K562 (cell line): ENCODE data around the gene EPB41L3. TPM values are rescaled to one million over a fixed set of nuclear protein-coding genes. Genes with fewer than 3 reads are reported as not detected.

Experiments used
- ATAC-seq: fragments of 200-7000 bp; cut with Tn5 transposase; 3 replicates; pipeline ENCODE4 v1.9.1; 2020; ENCODE audit warnings: moderate library complexity
- BruUV-seq: library from RNA; stranded (reverse); fragments of 400-500 nt; replicated peaks from 2 replicates; lab custom pipeline; 2021; lab: Mats Ljungman, UMichigan
- CTCF ChIA-PET: fragments of 300-600 bp; formaldehyde crosslinking; extraction: SDS; loops from one replicate; lab custom pipeline; 2021; ENCODE audit warnings: low intra/inter-chr PET ratio; lab: Yijun Ruan, JAX
- POLR2A ChIA-PET: fragments of 300-600, 350-650 bp; sonication (Branson Sonifier 250); formaldehyde crosslinking; extraction: SDS; loops from one replicate; lab custom pipeline; 2021; ENCODE audit warnings: antibody characterized with exemption, inconsistent platforms; lab: Yijun Ruan, JAX
- DNase-seq, 4 experiments: peaks; one replicate each; pipeline versions ENCODE4 v3.0.0 to v3.0.0-alpha.2; 2011 to 2018; ENCODE audit warnings: low spot score in 3 of 4, mixed read lengths in 3 of 4; ENCODE audit errors: extremely low read depth in 1 of 4
- FAIRE-seq: peaks from 2 replicates; lab custom pipeline; 2011; peaks lifted over from hg19 to GRCh38; lab: Jason Lieb, UNC
- H2AFZ ChIP-seq: 2 replicates; pipeline ENCODE4 v1.6.0; 2011; ENCODE audit warnings: low read depth, low read length, control low read depth, inconsistent platforms
- H3K27ac ChIP-seq: fragments of 200-600 bp; 3 replicates; pipeline ENCODE4 v1.8.0; 2011; ENCODE audit warnings: low read depth, mild to moderate bottlenecking, control low read depth, inconsistent platforms, low read length, moderate library complexity, mixed read lengths; ENCODE audit errors: extremely low read depth
- H3K27me3 ChIP-seq, 2 experiments: fragments of 300-600 bp in 1 of 2; 2 replicates in 1 of 2; 3 replicates in 1 of 2; pipeline versions ENCODE4 v1.6.0 to v1.8.0; 2011; ENCODE audit warnings: inconsistent platforms in 2 of 2, low read length in 2 of 2, mild to moderate bottlenecking in 1 of 2, mixed read lengths in 1 of 2, moderate library complexity in 1 of 2; ENCODE audit not compliant: control insufficient read depth in 2 of 2, insufficient read depth in 2 of 2
- H3K36me3 ChIP-seq: fragments of 300-600 bp; 3 replicates; pipeline ENCODE4 v1.8.0; 2011; ENCODE audit warnings: mild to moderate bottlenecking, low read length, inconsistent platforms; ENCODE audit not compliant: control insufficient read depth, insufficient read depth
- H3K4me1 ChIP-seq, 2 experiments: fragments of 200-600 bp in 1 of 2; replicated peaks in 1 of 2; 2 replicates in 1 of 2; 3 replicates in 1 of 2; pipeline versions ENCODE4 v1.5.1 to v1.8.0; 2011; ENCODE audit warnings: inconsistent platforms in 2 of 2, low read length in 2 of 2, mild to moderate bottlenecking in 1 of 2, mixed read lengths in 1 of 2, moderate library complexity in 1 of 2; ENCODE audit not compliant: control insufficient read depth in 2 of 2, insufficient read depth in 2 of 2
- H3K4me2 ChIP-seq: 2 replicates; pipeline ENCODE4 v1.6.1; 2011; ENCODE audit warnings: low read length, control low read depth, inconsistent platforms, mixed read lengths; ENCODE audit not compliant: insufficient read depth
- H3K4me3 ChIP-seq: fragments of 200-600 bp; sonication (generic), shearing (Covaris generic); 2 replicates; pipeline ENCODE4 v1.5.1; 2016; ENCODE audit warnings: control low read depth, inconsistent platforms
- H3K79me2 ChIP-seq: fragments of 200-600 bp; 3 replicates; pipeline ENCODE4 v1.8.0; 2011; ENCODE audit warnings: low read length, inconsistent platforms; ENCODE audit not compliant: control insufficient read depth, insufficient read depth
- H3K9ac ChIP-seq, 2 experiments: 2 replicates each; pipeline versions ENCODE4 v1.6.0 to v1.6.1; 2011; ENCODE audit warnings: low read depth in 2 of 2, low read length in 2 of 2, control low read depth in 1 of 2, inconsistent platforms in 1 of 2, mild to moderate bottlenecking in 1 of 2, mixed read lengths in 1 of 2; ENCODE audit not compliant: insufficient read depth in 1 of 2
- H3K9me1 ChIP-seq: one replicate; pipeline ENCODE4 v1.6.0; 2011; ENCODE audit warnings: inconsistent platforms, mild to moderate bottlenecking, low read length, moderate library complexity; ENCODE audit not compliant: control insufficient read depth, insufficient read depth
- H3K9me3 ChIP-seq: replicated peaks from 2 replicates; pipeline ENCODE4 v1.5.1; 2011; ENCODE audit warnings: low read depth, low read length, inconsistent platforms; ENCODE audit not compliant: control insufficient read depth, insufficient read depth
- H4K20me1 ChIP-seq: replicated peaks from 2 replicates; pipeline ENCODE4 v1.6.1; 2011; ENCODE audit warnings: low read length, inconsistent platforms, mixed read lengths; ENCODE audit not compliant: control insufficient read depth, insufficient read depth
- E2F3 ChIP-seq: fragments of 250-450 bp; sonication (Bioruptor Pico); IDR thresholded peaks from 2 replicates; pipeline ENCODE4 v1.4.0; 2020; ENCODE audit warnings: mild to moderate bottlenecking
- MBD1 ChIP-seq: fragments of 250-450 bp; sonication (Bioruptor Pico); IDR thresholded peaks from 2 replicates; pipeline ENCODE4 v1.8.0; 2022; ENCODE audit warnings: inconsistent platforms
- PCBP1 ChIP-seq: fragments of 200-400 bp; formaldehyde crosslinking; IDR thresholded peaks from 2 replicates; pipeline ENCODE4 v1.6.1; 2018; ENCODE audit warnings: mild to moderate bottlenecking, low read depth, low read length; ENCODE audit not compliant: poor library complexity, severe bottlenecking
- RBM22 ChIP-seq: fragments of 200-400 bp; formaldehyde crosslinking; IDR thresholded peaks from 2 replicates; pipeline ENCODE4 v1.6.1; 2018; ENCODE audit warnings: low read length, low read depth; ENCODE audit not compliant: poor library complexity, severe bottlenecking
- SFPQ ChIP-seq: fragments of 200-400 bp; formaldehyde crosslinking; IDR thresholded peaks from 2 replicates; pipeline ENCODE4 v1.6.1; 2017; ENCODE audit warnings: mild to moderate bottlenecking, low read depth, low read length, moderate library complexity
- WGBS: fragments of 100-300 bp; shearing (Covaris generic); methylation state at CpG from one replicate; pipeline ENCODE4 v1.1.6; 2016; ENCODE audit warnings: low coverage, mixed read lengths; ENCODE audit not compliant: insufficient coverage; ENCODE audit errors: missing lambda C conversion rate; 5-methylcytosine and 5-hydroxymethylcytosine counted together
- in situ Hi-C: fragments of 300-500 bp; cut with MboI; formaldehyde crosslinking; loops from 4 replicates; pipeline ENCODE4 v1.15.0; 2018; ENCODE audit warnings: inconsistent platforms, mixed read lengths
- intact Hi-C: fragments of 100-400 bp; cut with micrococcal nuclease; formaldehyde crosslinking; loops from 2 replicates; pipeline ENCODE4 v1.14.2; 2022
- polyA plus RNA-seq, 8 experiments: library from polyadenylated mRNA; depleted of rRNA in 4 of 8; stranded (reverse) in 5 of 8; unstranded in 3 of 8; fragments of >200 nt; fragmentation: Nextera tagmentation in 2 of 8; fragmentation: Illumina TruSeq in 1 of 8; extraction: Ambion mirVana in 2 of 8; extraction: Trizol in 1 of 8; gene quantifications; 2 replicates each; pipeline versions ENCODE4 v1.2.1 to v1.2.3, GENCODE V29; 2011 to 2014; ENCODE audit warnings: inconsistent platforms in 1 of 8, missing spikeins in 1 of 8
- total RNA-seq, 7 experiments: library from RNA; depleted of rRNA in 6 of 7; stranded (reverse); fragments of >200 nt in 6 of 7; fragmentation: Illumina TruSeq in 2 of 7; extraction: Trizol in 2 of 7; gene quantifications; 2 replicates each; pipeline versions ENCODE4 v1.2.1 to v1.2.3, GENCODE V29; 2011 to 2021; ENCODE audit warnings: low replicate concordance in 1 of 7

The EPB41L3 gene
- total and polyA plus RNA-seq, 9 of the 15 experiments (the other 6 are each of a cell fraction or from before 2014, with no cell fraction given): 0.44 to 0.49 TPM; not detected in 7

GRCh38 chr18:5444847-5445246 lies 99.0 kb downstream of the EPB41L3 start (continued):
- TF ChIP-seq SFPQ (no peak), RBM22 (no peak), E2F3 (no peak)

- ChIA-PET POLR2A (no interaction called here), CTCF (no interaction called here)
- FAIRE-seq (no peak), ATAC-seq (no peak), DNase-seq (no peak)
- no peaks in the 10 kb centered on the region for H3K9me3 ChIP-seq
- no peaks in the 10 kb centered on the region for H3K36me3 ChIP-seq
- intact Hi-C loops (no loop called here), in situ Hi-C loops (no loop called here)
- no TSS peak for BruUV-seq
- H3K9ac ChIP-seq: no peak overlapping the region
- H3K4me1 ChIP-seq: no peaks in the 10 kb centered on the region
- TF ChIP-seq MBD1 (CRISPR knock-in tag) (no peak), PCBP1 (no peak)
- no peaks in the 10 kb centered on the region for H3K9me1 ChIP-seq
- H3K27ac ChIP-seq: no peak overlapping the region
- no peaks in the 10 kb centered on the region for H3K27me3 ChIP-seq
- H3K4me3 ChIP-seq: no peak overlapping the region
- no peaks in the 10 kb centered on the region for H4K20me1 ChIP-seq
- WGBS: 0% methylated on average over 3 of the region's 3 CpGs
- H3K79me2 ChIP-seq: no peaks in the 10 kb centered on the region
- H2AFZ ChIP-seq: no peak overlapping the region
- no peak overlapping the region for H3K4me2 ChIP-seq
Observed at GRCh38 chr18:5444269-5444668, 99.5 kb downstream of the EPB41L3 start.
